ENCODE results near the gene CCL4.

GRCh38 chr17:36104701-36105181 lies 1.1 kb downstream of the CCL4 start:
- TF ChIP-seq CTCF (IDR thresholded peaks at IDR 0.05) (no peak), EZH2 (IDR thresholded peaks at IDR 0.05; ENCODE audit: borderline replicate concordance, insufficient read depth, low read depth, low read length, poor library complexity, severe bottlenecking) (no peak)
